Right cardiac atrium (tissue), 5 donors: ENCODE data around the gene METRN. TPM values are rescaled to one million over a fixed set of nuclear protein-coding genes. Genes with fewer than 3 reads are reported as not detected.
"Not testable (repeated sequence)": the region's sequence is repeated elsewhere in the genome, so short reads cannot be mapped to it uniquely, and the experiment has no call there.

Source experiments
- ATAC-seq, 2 donors: fragments of 200-7000 bp; cut with Tn5 transposase; one replicate each; pipeline versions ENCODE4 v1.8.0 to v1.9.1; 2020; ENCODE audit warnings: moderate library complexity in 2 of 2, mild to moderate bottlenecking in 1 of 2
- DNase-seq, 3 donors: peaks; one replicate each; pipeline ENCODE4 v3.0.0-alpha.2; 2020
- H3K27ac ChIP-seq: one replicate; pipeline ENCODE4 v1.5.1; 2013; ENCODE audit warnings: mild to moderate bottlenecking, low read length, control low read depth, moderate library complexity
- H3K27me3 ChIP-seq: one replicate; pipeline ENCODE4 v1.6.1; 2013; ENCODE audit not compliant: control insufficient read depth, insufficient read depth
- H3K4me1 ChIP-seq: one replicate; pipeline ENCODE4 v1.6.1; 2013; ENCODE audit warnings: low read length; ENCODE audit not compliant: control insufficient read depth, insufficient read depth
- H3K4me3 ChIP-seq: one replicate; pipeline ENCODE4 v1.5.1; 2013; ENCODE audit warnings: low read length, control low read depth
- H3K9me3 ChIP-seq: one replicate; pipeline ENCODE4 v1.6.1; 2013; ENCODE audit warnings: low read length; ENCODE audit not compliant: control insufficient read depth
- WGBS: extraction: QIAGEN DNeasy Blood & Tissue Kit; methylation state at CpG from one replicate; pipeline ENCODE4 v1.1.7; 2013; 5-methylcytosine and 5-hydroxymethylcytosine counted together
- intact Hi-C, 4 donors: fragments of 100-400 bp; cut with DNase I; formaldehyde crosslinking; loops; one replicate each; pipeline versions ENCODE4 v1.11.0 to v1.14.0; 2022 to 2023
- polyA plus RNA-seq: library from polyadenylated mRNA; stranded (reverse); fragments of 200-250 nt; gene quantifications from one replicate; pipeline ENCODE4 v1.2.3, GENCODE V29; 2013
- total RNA-seq, 4 donors: library from RNA; stranded (reverse); fragmentation: NEBNext Ultra II Directional; extraction: Animal tissue kit (Norgen Biotek cat#: 25700); gene quantifications; one replicate each; pipeline ENCODE4 v1.2.1, GENCODE V29; 2021
- donor health status: healthy with polysubstance abuse.
- donor health status: DM: no; HTN: yes; CAD: no.
- donor health status: DM: no; HTN: no; CAD: no.
- donor health status: DM: no; HTN: yes; CAD: no; lungs with severe emphysema.
- donor health status: DM: yes; HTN: yes; CAD: no.

The METRN gene
- total and polyA plus RNA-seq, 5 donors = 65.2 to 75.0 (median 68.2) TPM

DNA sequence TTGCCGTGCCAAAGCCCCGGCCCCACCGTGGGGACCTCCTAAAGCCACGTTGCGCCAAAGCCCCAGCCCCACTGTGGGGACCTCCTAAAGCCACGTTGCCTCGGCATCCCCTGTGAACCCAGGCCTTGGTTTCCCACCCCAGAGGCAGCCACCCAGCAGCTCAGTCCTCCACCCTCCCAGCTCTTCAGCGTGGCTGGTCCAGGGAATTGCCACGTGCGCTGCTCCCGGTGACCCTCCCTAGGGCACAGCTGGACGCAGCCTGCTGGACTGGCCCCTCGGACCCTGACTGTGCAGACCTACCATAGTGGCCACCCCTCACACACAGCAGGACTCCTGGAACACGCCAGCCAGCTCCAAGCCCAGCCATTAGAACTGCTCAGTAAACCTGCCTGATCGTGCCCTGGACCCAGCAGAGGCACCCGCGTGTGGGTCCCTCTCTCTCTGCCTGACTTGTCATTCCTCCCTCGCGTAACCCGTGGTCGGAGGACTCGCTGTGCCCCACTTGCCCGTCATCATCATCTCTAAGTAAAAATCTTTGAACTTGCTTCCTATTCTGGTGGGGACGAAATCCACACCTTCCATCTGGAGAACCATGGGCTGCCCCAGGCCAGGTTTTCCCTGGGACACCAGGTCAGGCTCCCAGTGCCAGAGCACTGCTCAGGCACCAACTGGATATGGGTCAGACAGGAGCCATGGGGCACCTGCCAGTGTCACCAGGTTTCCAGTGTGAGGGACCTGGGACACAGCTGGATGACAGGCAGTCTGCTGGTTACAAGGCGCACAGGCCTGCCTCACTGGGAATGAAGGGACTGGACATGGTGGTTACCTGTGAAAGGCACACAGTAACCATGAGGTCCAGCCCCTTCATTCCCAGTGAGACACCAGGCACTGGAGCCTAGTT lies 20.3 kb downstream of the METRN start:
- 93% methylated on average over 25 of the region's 25 CpGs for WGBS
- ATAC-seq = no peak
- H3K27me3 ChIP-seq = no peaks in the 10 kb centered on the region
- H3K4me1 ChIP-seq = no peaks in the 10 kb centered on the region
- no peak overlapping the region for H3K27ac ChIP-seq
- no peaks in the 10 kb centered on the region for H3K9me3 ChIP-seq
- DNase-seq = peak in 1 of 3 donors; percentile 29
- H3K4me3 ChIP-seq = no peak overlapping the region
- intact Hi-C loops = no loop called here

DNA sequence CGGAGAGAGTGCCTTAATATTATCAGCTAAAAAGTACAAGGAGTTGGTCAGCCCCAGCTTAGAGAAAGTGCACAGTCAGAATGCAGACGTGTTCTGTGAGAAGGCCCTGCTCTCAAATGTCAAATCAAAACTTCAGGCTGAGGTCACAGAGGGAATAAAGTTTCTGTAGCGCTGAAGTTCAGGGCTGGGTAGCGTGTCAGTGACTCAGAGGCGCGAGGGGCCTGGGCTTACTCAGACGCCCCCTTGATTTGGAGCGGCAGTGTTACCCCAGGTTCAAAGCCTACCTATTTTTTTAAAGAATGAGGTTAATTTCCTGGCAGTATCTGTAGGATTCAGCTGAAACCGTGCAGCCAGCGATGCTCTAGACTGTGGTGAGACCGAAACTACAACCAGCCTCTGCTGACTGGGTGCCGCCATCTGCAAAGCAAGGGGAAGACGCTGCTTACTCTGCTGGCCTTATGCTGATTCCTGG lies 21.1 kb downstream of the METRN start:
- no peaks in the 10 kb centered on the region for H3K27me3 ChIP-seq
- WGBS = 90% methylated on average over 13 of the region's 13 CpGs
- intact Hi-C loops = no loop called here
- H3K27ac ChIP-seq = no peak overlapping the region
- H3K9me3 ChIP-seq = no peaks in the 10 kb centered on the region
- DNase-seq = no peak
- H3K4me3 ChIP-seq = no peak overlapping the region
- no peak for ATAC-seq
- no peaks in the 10 kb centered on the region for H3K4me1 ChIP-seq

DNA sequence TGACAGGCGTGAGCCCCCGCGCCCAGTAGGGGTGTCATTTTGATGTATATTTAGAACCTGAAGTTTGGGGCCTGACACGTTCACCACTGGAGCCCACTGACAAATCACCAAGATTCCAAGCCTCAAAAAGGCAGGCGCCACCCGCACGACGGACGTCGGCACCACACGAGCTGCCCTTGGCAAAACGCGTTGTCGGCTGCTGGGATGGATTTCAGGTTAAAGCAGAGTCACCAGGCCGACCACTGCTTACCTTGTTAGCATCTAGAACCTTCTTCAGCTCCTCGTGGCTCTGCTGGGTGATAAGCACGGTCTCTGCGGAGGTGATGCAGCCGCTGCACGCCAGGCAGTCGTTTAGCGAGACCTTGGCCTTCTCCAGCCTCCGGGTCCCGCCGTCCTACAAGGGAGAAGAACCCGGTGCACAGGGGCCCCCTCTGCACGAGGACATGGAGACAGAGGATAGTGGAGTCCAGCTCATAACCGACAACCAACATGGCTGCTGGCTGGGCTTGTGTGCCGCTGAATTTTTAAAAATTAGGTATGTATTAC lies 22.1 kb downstream of the METRN start:
- no peak overlapping the region for H3K4me3 ChIP-seq
- ATAC-seq (no peak), DNase-seq (peak in 1 of 3 donors; percentile 37)
- no peaks in the 10 kb centered on the region for H3K27me3 ChIP-seq
- intact Hi-C loops = no loop called here
- no peaks in the 10 kb centered on the region for H3K4me1 ChIP-seq
- no peak overlapping the region for H3K27ac ChIP-seq
- WGBS = 94% methylated on average over 29 of the region's 29 CpGs
- no peaks in the 10 kb centered on the region for H3K9me3 ChIP-seq

DNA sequence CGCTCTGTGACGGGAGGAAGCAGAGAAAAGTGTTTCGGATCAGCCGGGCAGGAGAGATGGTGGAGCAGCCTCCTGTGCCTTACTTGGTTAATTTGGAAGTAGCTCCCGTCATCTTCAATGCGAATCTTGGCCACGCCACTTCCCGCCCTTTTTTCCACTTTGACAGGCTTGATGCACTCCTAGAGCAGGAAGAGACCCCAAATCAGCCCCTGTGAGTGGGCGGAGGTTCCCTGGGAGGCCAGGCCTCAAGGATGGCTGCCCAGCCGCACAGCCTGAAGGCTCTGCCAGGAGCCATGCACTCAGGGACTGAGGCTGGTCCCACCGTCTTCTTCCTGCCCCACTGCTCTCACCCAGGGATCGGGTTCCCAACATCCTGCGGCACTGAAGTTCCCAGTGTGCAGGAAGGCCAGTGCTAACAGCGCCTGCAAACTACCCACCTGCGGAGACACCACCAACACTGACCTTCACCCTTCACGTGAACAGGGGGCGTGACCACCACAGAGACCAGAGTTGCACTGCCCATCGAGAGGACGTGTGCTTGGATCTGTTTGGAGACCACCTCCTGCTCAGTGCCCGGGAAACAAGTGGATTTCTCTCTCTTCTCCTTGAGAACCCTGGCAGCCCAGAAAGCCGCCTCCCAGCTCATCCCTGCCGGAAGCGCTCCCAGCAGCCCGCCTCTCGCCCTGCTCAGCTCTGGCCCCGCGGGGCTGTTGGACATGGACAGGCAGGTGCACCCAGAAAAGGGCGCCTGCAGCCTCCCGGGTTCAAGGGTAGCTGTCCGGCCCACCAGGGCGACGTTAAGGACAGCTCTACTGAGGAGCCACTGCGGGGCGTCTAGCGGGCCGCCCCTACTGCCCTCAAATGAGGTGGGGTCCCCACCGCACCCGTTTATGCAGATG lies 24.9 kb downstream of the METRN start:
- Histone ChIP-seq H3K9me3 (no peaks in the 10 kb centered on the region), H3K4me3 (peak overlapping the region; percentile 84), H3K27ac (no peak overlapping the region), H3K4me1 (no peaks in the 10 kb centered on the region), H3K27me3 (no peaks in the 10 kb centered on the region)
- ATAC-seq = peak in 1 of 2 donors; percentile 1
- WGBS = 45% methylated on average over 38 of the region's 38 CpGs
- DNase-seq = peak in 1 of 3 donors; percentile 54
- intact Hi-C loops = no loop called here

DNA sequence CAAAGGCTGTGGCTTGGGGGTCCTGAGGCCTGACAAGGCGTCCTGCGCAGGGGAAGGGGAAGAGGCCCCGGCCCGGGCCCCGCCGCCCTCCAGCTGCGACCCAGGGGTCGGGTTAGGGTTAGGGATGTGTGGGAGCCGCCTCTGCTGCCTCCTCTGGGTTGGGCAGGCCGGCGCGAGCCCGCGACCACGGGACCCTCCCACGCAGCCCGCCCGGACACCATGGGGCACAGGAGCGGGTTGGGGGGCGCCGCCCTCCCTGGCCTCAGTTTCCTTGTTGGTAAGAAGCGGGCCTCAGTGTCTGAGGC lies 25.5 kb downstream of the METRN start:
- DNase-seq (no peak), ATAC-seq (peak; percentile 31 to 53)
- Histone ChIP-seq H3K27ac (peak overlapping the region; percentile 20), H3K4me3 (peak overlapping the region; percentile 84), H3K4me1 (no peaks in the 10 kb centered on the region), H3K9me3 (no peaks in the 10 kb centered on the region), H3K27me3 (no peaks in the 10 kb centered on the region)
- intact Hi-C loops = no loop called here
- 0% methylated on average over 22 of the region's 22 CpGs for WGBS

DNA sequence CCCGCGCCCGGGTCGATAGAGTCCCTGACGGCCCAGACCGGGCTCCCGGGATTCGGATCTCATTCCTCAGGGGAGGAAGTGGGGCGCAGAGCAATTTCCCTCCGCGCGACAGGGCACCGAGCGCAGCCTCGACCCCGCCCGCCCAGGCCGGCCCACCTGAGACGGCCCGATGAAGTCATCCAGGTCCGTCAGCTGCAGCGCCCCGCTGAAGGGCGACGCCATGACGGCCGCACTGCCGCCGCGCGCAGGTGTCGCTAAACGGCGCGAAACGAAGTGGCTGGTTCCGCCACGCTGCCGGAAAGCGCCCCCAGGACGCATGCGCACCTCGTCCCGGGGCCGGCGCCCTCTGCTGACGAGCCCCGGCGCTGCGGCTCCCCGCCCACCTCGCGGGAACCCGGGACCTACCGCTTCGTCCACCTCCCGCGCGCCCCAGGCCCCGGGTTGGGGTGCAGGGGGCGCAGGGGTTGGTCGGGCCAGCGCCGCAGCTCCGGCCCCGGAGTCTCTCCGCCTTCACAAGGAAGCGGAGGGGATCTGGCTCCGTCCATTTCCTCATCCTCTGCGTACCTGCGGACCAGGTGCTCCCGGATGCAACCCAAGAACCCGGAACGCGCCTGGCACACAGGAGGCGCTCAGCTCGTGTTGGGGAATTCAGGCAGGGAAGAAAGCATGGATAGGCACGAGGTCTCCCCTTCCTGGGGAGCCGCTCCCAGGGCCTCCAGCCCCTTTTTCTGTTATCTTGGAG lies 26.0 kb downstream of the METRN start, which contains the start of gene CIAO3:
Gene CIAO3 (minus strand): TSS at position 234 of the 742 bp plus-strand sequence. CDS start 12 bp downstream, at position 222.
- Histone ChIP-seq H3K4me3 (peak within 1 kb of the TSS; percentile 84), H3K27me3 (no peaks in the 10 kb centered on the region), H3K4me1 (no peaks in the 10 kb centered on the region), H3K27ac (peak within 1 kb of the TSS; percentile 20), H3K9me3 (no peaks in the 10 kb centered on the region)
- ATAC-seq = peak; percentile 89 to 92
- WGBS = 1% methylated on average over 79 of the region's 79 CpGs
- intact Hi-C loops = no loop called here
- peak; percentile 88 to 96 (median 95) for DNase-seq

DNA sequence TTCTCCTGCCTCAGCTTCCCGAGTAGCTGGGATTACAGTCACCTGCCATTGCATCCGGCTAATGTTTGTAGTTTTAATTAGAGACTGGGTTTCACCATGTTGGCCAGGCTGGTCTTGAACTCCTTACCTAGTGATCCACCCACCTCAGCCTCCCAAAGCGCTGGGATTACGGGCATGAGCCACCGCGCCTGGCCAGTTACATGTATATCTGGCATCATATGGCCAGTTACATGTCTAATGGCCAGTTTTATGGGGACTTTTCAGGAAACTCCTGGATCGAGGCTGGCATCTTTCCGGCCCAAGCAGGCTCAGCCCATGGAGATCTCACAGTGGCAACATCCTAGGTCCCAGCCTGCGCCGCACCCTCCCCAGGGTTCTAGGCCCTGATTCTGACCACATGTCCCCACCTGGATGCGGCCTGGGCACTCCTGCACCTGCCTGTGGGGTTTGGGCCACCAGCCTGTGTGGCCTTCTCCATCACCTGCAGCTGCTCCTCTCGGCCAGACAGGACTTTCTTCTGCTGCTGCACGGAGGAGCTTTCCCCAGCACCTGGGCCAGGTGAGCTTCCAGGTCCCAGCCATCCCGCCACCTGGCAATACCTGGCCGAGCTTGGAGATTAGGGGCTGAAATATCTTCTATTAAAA lies 27.2 kb downstream of the METRN start:
- no peak overlapping the region for H3K27ac ChIP-seq
- WGBS = 86% methylated on average over 15 of the region's 15 CpGs
- intact Hi-C loops = no loop called here
- H3K9me3 ChIP-seq = no peaks in the 10 kb centered on the region
- no peak overlapping the region for H3K4me3 ChIP-seq
- no peak for ATAC-seq
- H3K27me3 ChIP-seq = no peaks in the 10 kb centered on the region
- H3K4me1 ChIP-seq = no peaks in the 10 kb centered on the region
- DNase-seq = peak in 1 of 3 donors; percentile 46

DNA sequence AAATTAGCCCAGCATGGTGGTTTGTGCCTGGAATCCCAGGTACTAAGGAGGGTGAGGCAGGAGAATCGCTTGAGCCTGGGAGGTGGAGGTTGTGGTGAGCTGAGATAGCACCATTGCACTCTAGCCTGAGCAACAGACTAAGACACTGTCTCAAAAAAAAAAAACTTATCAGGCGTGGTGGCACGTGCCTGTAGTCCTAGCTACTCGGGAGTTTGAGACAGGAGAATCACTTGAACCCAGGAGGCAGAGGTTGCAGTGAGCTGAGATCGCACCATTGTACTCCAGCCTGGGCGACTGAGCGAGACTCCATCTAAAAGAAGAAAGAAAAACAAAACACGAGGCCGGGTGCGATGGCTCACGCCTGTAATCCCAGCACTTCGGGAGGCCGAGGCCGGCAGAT lies 28.0 kb downstream of the METRN start:
- intact Hi-C loops, H3K4me3 ChIP-seq, ATAC-seq, H3K27me3 ChIP-seq, H3K9me3 ChIP-seq, H3K4me1 ChIP-seq, H3K27ac ChIP-seq: not testable (repeated sequence)
- DNase-seq = peak in 1 of 3 donors; percentile 30
- WGBS = 76% methylated on average over 14 of the region's 14 CpGs

DNA sequence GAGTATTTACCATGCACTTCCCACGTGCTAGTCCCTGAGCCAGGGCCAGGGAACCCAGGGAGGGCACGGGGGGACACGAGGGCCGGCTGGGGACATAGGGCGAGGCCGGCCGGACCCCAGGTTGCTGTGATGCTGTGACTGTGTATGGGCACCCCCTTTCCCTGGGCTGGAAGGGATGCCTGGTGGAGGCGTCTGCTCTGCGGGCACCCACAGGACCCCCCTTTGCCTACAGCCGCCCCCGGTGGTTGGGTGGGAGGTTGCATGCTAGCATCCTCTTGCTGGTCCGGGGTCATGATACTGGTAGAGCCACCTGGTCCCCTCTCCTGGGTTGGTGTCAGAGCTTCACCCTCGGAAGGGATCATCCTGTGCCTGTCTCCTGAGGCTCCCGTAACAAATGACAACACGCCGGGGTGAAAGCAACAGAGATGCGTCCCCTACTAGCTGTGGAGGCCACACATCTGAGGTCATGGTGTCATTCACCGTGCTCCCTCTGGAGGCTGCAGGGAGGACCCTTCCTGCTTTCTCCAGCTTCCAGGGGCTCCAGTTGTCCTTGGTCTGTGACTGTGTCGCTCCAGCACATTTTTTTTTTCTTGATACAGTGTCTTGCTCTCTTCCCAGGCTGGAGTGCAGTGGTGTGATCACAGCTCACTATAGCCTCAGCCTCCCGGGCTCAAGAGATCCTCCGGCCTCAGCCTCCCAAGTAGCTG lies 29.0 kb downstream of the METRN start:
- DNase-seq = peak in 1 of 3 donors; percentile 47
- 76% methylated on average over 21 of the region's 21 CpGs for WGBS
- no peak overlapping the region for H3K27ac ChIP-seq
- H3K9me3 ChIP-seq = no peaks in the 10 kb centered on the region
- intact Hi-C loops = no loop called here
- no peaks in the 10 kb centered on the region for H3K27me3 ChIP-seq
- no peaks in the 10 kb centered on the region for H3K4me1 ChIP-seq
- H3K4me3 ChIP-seq = no peak overlapping the region
- ATAC-seq = no peak
